HG03103 (cell line): ENCODE data around the gene CHRNA1.
"Not testable (repeated sequence)": the region's sequence is repeated elsewhere in the genome, so short reads cannot be mapped to it uniquely, and the experiment has no call there.

Source experiments
- ATAC-seq: cut with Tn5 transposase; IDR thresholded peaks from one replicate; pipeline ENCODE4 v1.9.1; 2021; ENCODE audit warnings: low read depth; ENCODE audit not compliant: unreplicated experiment

The CHRNA1 gene

GRCh38 chr2:174718591-174718990 lies 45.7 kb downstream of the CHRNA1 start:
- ATAC-seq, result no peak

GRCh38 chr2:174717916-174718315 lies 46.4 kb downstream of the CHRNA1 start:
- ATAC-seq, result no peak

DNA sequence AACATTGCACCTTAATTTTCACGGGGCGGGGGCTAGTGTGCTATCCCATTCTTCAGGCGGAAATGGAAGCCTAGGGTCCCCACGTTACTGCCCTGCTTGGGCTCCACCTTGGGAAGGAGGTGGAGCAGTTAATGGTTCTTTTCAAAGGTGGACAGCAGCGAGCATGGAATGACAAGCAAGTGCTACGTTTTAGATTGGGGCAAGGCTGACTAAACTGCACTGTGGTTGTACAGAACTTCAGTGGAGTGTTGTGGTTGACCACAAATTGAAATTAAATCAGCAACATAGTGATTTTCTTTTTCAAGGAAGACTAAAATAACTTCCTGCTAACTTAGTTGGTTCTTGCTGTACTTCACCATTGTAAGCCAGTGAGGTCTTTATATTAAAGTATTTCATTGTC lies 47.0 kb downstream of the CHRNA1 start:
- no peak for ATAC-seq

- no peak for ATAC-seq
Measured at GRCh38 chr2:174716785-174717184, 47.5 kb downstream of the CHRNA1 start.

- ATAC-seq, result no peak
Measured at GRCh38 chr2:174713686-174714085, 50.6 kb downstream of the CHRNA1 start.

DNA sequence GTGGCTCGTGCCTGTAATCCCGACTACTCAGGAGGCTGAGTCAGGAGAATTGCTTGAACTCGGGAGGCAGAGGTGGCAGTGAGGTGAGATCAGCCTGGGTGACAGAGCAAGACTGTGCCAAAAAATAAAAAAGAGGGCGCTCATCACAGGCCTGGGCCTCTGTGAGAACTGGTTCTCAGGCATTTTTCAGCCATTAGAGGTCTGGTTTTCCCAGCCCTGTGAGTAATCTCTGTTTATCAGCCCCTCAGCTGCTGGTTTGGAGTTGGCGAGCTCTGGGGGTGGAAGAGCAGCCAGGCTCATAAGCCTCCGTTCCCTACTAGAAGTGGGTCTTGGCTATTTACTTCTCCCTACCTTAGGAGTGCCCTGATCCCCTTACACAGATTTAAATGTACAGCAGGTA lies 53.1 kb downstream of the CHRNA1 start:
- no peak for ATAC-seq

DNA sequence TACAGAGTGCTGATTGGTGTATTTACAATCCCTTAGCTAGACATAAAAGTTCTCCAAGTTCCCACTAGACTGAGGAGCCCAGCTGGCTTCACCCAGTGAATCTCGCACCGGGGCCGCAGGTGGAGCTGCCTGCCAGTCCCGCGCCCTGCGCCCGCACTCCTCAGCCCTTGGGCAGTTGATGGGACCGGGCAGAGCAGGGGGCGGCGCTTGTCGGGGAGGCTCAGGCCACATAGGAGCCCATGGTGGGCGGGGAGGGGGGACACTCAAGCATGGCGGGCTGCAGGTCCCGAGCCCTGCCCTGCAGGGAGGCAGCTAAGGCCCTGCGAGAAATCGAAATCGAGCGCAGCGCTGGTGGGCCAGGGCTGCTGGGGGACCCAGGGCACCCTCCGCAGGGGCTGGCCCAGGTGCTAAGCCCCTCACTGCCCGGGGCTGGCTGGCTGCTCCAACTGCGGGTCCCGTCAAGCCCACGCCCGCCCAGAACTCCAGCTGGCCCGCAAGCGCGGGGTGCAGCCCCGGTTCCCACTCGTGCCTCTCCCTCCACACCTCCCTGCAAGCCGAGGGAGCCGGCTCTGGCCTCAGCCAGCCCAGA lies 54.8 kb downstream of the CHRNA1 start:
- ATAC-seq, result not testable (repeated sequence)

DNA sequence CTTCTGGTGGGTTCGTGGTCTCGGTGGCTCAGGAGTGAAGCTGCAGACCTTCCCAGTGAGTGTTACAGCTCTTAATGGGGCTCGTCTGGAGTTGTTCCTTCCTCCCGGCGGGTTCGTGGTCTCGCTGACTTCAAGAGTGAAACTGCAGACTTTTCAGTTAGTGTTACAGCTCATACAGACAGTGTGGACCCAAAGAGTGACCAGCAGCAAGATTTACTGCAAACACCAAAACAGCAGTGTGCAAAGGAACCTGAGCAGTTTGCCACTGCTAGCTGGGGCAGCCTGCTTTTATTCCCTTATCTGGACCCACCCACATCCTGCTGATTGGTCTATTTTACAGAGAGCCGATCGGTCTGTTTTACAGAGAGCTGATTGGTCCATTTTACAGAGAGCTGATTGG lies 55.6 kb downstream of the CHRNA1 start:
- ATAC-seq, result no peak

- ATAC-seq, result no peak
Measured at GRCh38 chr2:174705321-174705720, 59.0 kb downstream of the CHRNA1 start.

DNA sequence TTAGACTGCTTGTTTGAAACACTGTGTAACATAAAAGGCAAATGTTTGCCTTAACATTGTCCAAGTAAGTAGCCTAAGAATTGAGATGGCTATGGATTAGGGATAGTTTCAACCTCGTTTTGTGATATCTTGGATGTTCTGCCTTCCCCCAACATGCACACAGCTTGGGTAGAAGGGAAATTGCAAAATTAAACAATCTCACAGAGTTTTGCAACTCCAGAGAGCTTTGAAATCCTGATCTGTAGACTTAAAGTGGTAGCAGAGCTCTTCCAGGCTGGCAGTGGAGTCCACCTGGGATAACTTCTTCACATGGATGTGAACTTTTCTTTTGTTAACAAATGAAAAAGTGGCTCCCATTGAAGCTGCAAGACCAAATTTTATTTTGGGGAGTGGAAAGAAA lies 59.6 kb downstream of the CHRNA1 start:
- no peak for ATAC-seq

- no peak for ATAC-seq
Measured at GRCh38 chr2:174704061-174704460, 60.2 kb downstream of the CHRNA1 start.

- no peak for ATAC-seq
Measured at GRCh38 chr2:174703430-174703829, 60.8 kb downstream of the CHRNA1 start.

- no peak for ATAC-seq
Measured at GRCh38 chr2:174702541-174702940, 61.7 kb downstream of the CHRNA1 start.

GRCh38 chr2:174699993-174700766 lies 64.1 kb downstream of the CHRNA1 start:
- ATAC-seq, result no peak
